Ovary (tissue), 9 donors: ENCODE measurements around the gene NEUROG1. TPM values are rescaled to one million over a fixed set of nuclear protein-coding genes. Genes with fewer than 3 reads are reported as not detected.

ENCODE experiments used
- DNase-seq, 5 donors: peaks; one replicate each; pipeline ENCODE4 v3.0.0-alpha.2; 2019 to 2020
- H3K27ac ChIP-seq, 2 donors: fragments of 200-600 bp; one replicate each; pipeline versions ENCODE4 v1.5.1 to v1.8.0; 2019 to 2022
- H3K27me3 ChIP-seq: fragments of 200-600 bp; one replicate; pipeline ENCODE4 v1.8.0; 2022
- H3K36me3 ChIP-seq: fragments of 200-600 bp; sonication (generic); one replicate; pipeline ENCODE4 v1.5.1; 2019
- H3K4me1 ChIP-seq: one replicate; pipeline ENCODE4 v1.8.1; 2013; ENCODE audit warnings: mild to moderate bottlenecking, moderate library complexity; ENCODE audit not compliant: insufficient read depth
- H3K4me3 ChIP-seq: fragments of 200-600 bp; sonication (generic); one replicate; pipeline ENCODE4 v1.5.1; 2017
- H3K9me3 ChIP-seq, 2 donors: fragments of 200-600 bp in 1 of 2; sonication (generic) in 1 of 2; one replicate each; pipeline versions ENCODE4 v1.5.1 to v1.8.1; 2013 to 2019; ENCODE audit warnings: mild to moderate bottlenecking in 1 of 2, moderate library complexity in 1 of 2
- CTCF ChIP-seq, 3 donors: fragments of 450-650 bp in 2 of 3; fragments of 200-600 bp in 1 of 3; IDR thresholded peaks; one replicate each; pipeline versions ENCODE4 v1.5.1 to v1.8.0; 2016 to 2022; ENCODE audit warnings: antibody characterized with exemption in 3 of 3, mild to moderate bottlenecking in 1 of 3
- EP300 ChIP-seq: sonication (generic); formaldehyde crosslinking; IDR thresholded peaks from one replicate; pipeline ENCODE4 v1.6.1; 2017; ENCODE audit warnings: antibody characterized with exemption
- POLR2A ChIP-seq: fragments of 450-650 bp; IDR thresholded peaks from one replicate; pipeline ENCODE4 v1.6.1; 2017; ENCODE audit warnings: antibody characterized with exemption, mild to moderate bottlenecking, moderate library complexity
- WGBS, 3 donors: extraction: QIAGEN DNeasy Blood & Tissue Kit in 1 of 3; methylation state at CpG; one replicate each; pipeline versions ENCODE4 v1.1.5 to v1.1.7; 2013 to 2017; 5-methylcytosine and 5-hydroxymethylcytosine counted together
- intact Hi-C, 4 donors: fragments of 100-400 bp; cut with DNase I; formaldehyde crosslinking; loops; one replicate each; pipeline versions ENCODE4 v1.11.0 to v1.15.1; 2022 to 2023
- polyA plus RNA-seq, 2 donors: library from polyadenylated mRNA; stranded (reverse); fragments of 200-250 nt in 1 of 2; fragments of 350-450 nt in 1 of 2; fragmentation: Illumina TruSeq in 1 of 2; extraction: RNeasy Lipid Tissue Mini Kit (QIAGEN cat#74804) in 1 of 2; gene quantifications; one replicate each; pipeline ENCODE4 v1.2.3, GENCODE V29; 2013 to 2014
- total RNA-seq, 7 donors: library from RNA; depleted of rRNA in 2 of 7; stranded (reverse); fragments of >200 nt in 2 of 7; fragmentation: NEBNext Ultra II Directional in 3 of 7; extraction: Animal tissue kit (Norgen Biotek cat#: 25700) in 3 of 7; gene quantifications; one replicate each; pipeline versions ENCODE4 v1.1.0 to v1.2.4, GENCODE V29; 2016 to 2023
- donor health status: DM: no; HTN: no; CAD: no; lungs with moderate emphysema.
- donor health status: DM: no; HTN: no; CAD: no.
- donor health status: Bipolar disorder and iron deficiency.
- donor health status: DM: yes; HTN: yes; CAD: no.
- donor health status: DM: no; HTN: no; CAD: no.
- donor health status: DM: yes; HTN: yes; CAD: no.

NEUROG1 gene
- total and polyA plus RNA-seq, 9 donors, result 0.06 TPM; not detected in 8

- TF ChIP-seq POLR2A (no peak), EP300 (no peak), CTCF (IDR thresholded peaks at IDR 0.05) (no peak)
- H3K4me3 ChIP-seq, result no peak overlapping the region
- intact Hi-C loops, result no loop called here
- H3K36me3 ChIP-seq, result no peaks in the 10 kb centered on the region
- no peaks in the 10 kb centered on the region for H3K9me3 ChIP-seq
- no peaks in the 10 kb centered on the region for H3K4me1 ChIP-seq
- DNase-seq, result no peak
- H3K27ac ChIP-seq, result no peak overlapping the region
- 81 to 85% (median 83%) methylated on average over 16 of the region's 16 CpGs for WGBS, 3 donors
- H3K27me3 ChIP-seq, result no peaks in the 10 kb centered on the region
These were observed 30.9 kb upstream of the NEUROG1 start for GRCh38 chr5:135566422-135567400.

- intact Hi-C loops, result no loop called here
- 22 to 28% (median 25%) methylated on average over 16 of the region's 16 CpGs for WGBS, 3 donors
These were observed 30.1 kb upstream of the NEUROG1 start for GRCh38 chr5:135565725-135566421.

GRCh38 chr5:135565266-135565665 lies 29.5 kb upstream of the NEUROG1 start:
- Histone ChIP-seq H3K9me3 (no peaks in the 10 kb centered on the region), H3K4me3 (no peak overlapping the region), H3K27ac (no peak overlapping the region), H3K27me3 (no peaks in the 10 kb centered on the region), H3K36me3 (no peaks in the 10 kb centered on the region), H3K4me1 (no peaks in the 10 kb centered on the region)
- TF ChIP-seq EP300, result no peak
- no peak for TF ChIP-seq CTCF (IDR thresholded peaks at IDR 0.05)
- TF ChIP-seq POLR2A, result no peak
- no peak for DNase-seq
- intact Hi-C loops, result no loop called here
- WGBS, 3 donors, result 76 to 85% (median 83%) methylated on average over 6 of the region's 6 CpGs

More at GRCh38 chr5:135565725-135566421, 30.1 kb upstream of the NEUROG1 start:
- peak in 2 of 5 donors; percentile 28 to 52 for DNase-seq
- Histone ChIP-seq H3K4me3 (no peak overlapping the region), H3K9me3 (no peaks in the 10 kb centered on the region), H3K27me3 (no peaks in the 10 kb centered on the region), H3K36me3 (no peaks in the 10 kb centered on the region), H3K4me1 (no peaks in the 10 kb centered on the region), H3K27ac (no peak overlapping the region)
- TF ChIP-seq CTCF (IDR thresholded peaks at IDR 0.05) (no peak), POLR2A (no peak), EP300 (no peak)

- no peak overlapping the region for H3K27ac ChIP-seq
- TF ChIP-seq CTCF (IDR thresholded peaks at IDR 0.05) (no peak), POLR2A (no peak), EP300 (no peak)
- 80 to 86% (median 86%) methylated on average over 5 of the region's 5 CpGs for WGBS, 3 donors
- H3K4me3 ChIP-seq, result no peak overlapping the region
- H3K27me3 ChIP-seq, result no peaks in the 10 kb centered on the region
- no peaks in the 10 kb centered on the region for H3K9me3 ChIP-seq
- H3K36me3 ChIP-seq, result no peaks in the 10 kb centered on the region
- intact Hi-C loops, result loop anchor here in 1 of 4 donors (5.0 kb wide), 1 partner anchor 268 kb away; the partner anchor contains the start of gene SLC25A48
- H3K4me1 ChIP-seq, result no peaks in the 10 kb centered on the region
- no peak for DNase-seq
These were observed 28.6 kb upstream of the NEUROG1 start for GRCh38 chr5:135564331-135564730.
